Nephron progenitor cell (in vitro differentiated cells): Measurements from ENCODE around the gene RCSD1.
"Not testable (repeated sequence)": the region's sequence is repeated elsewhere in the genome, so short reads cannot be mapped to it uniquely, and the experiment has no call there.

ENCODE experiments used
- DNase-seq: peaks from one replicate; pipeline ENCODE4 v3.0.0; 2021
- H3K27ac Mint-ChIP-seq: 2 replicates; pipeline ENCODE4 v1.8.0; 2021; ENCODE audit warnings: mild to moderate bottlenecking, moderate library complexity, mixed read lengths
- H3K27me3 Mint-ChIP-seq: 2 replicates; pipeline ENCODE4 v1.8.0; 2021; ENCODE audit warnings: mild to moderate bottlenecking, low read depth, mixed read lengths; ENCODE audit not compliant: poor library complexity
- H3K36me3 Mint-ChIP-seq: 2 replicates; pipeline ENCODE4 v1.8.0; 2021; ENCODE audit warnings: low read depth, mixed read lengths
- H3K4me1 Mint-ChIP-seq: 2 replicates; pipeline ENCODE4 v1.8.0; 2021; ENCODE audit warnings: mixed read lengths
- H3K4me3 Mint-ChIP-seq: 2 replicates; pipeline ENCODE4 v1.8.0; 2021; ENCODE audit warnings: mild to moderate bottlenecking, moderate library complexity, mixed read lengths
- H3K9me3 Mint-ChIP-seq: 2 replicates; pipeline ENCODE4 v1.8.0; 2021; ENCODE audit warnings: mild to moderate bottlenecking, moderate library complexity, mixed read lengths
- CTCF ChIP-seq: fragments of 200-600 bp; sonication (generic); IDR thresholded peaks from 2 replicates; pipeline ENCODE4 v1.5.0; 2021; ENCODE audit warnings: antibody characterized with exemption

RCSD1 gene

GRCh38 chr1:167601442-167602383, 28.3 kb upstream of the RCSD1 start:
- no peak for TF ChIP-seq CTCF
- Mint-ChIP-seq H3K36me3 (peaks cover 6% of the 10 kb centered on the region), H3K4me3 (no peak overlapping the region), H3K4me1 (peaks cover 28% of the 10 kb centered on the region), H3K27me3 (no peaks in the 10 kb centered on the region), H3K27ac (peak overlapping the region; percentile 32), H3K9me3 (peaks cover 29% of the 10 kb centered on the region)
- peak; percentile 13 for DNase-seq

GRCh38 chr1:167602840-167603239, 27.2 kb upstream of the RCSD1 start:
- Mint-ChIP-seq H3K36me3 (peaks cover 12% of the 10 kb centered on the region), H3K27ac (no peak overlapping the region), H3K4me1 (peaks cover 28% of the 10 kb centered on the region), H3K9me3 (peaks cover 28% of the 10 kb centered on the region), H3K4me3 (no peak overlapping the region), H3K27me3 (no peaks in the 10 kb centered on the region)
- TF ChIP-seq CTCF: no peak
- no peak for DNase-seq

- DNase-seq: no peak
- Mint-ChIP-seq H3K27ac (no peak overlapping the region), H3K4me3 (no peak overlapping the region), H3K4me1 (peaks cover 17% of the 10 kb centered on the region), H3K9me3 (peaks cover 26% of the 10 kb centered on the region), H3K36me3 (peaks cover 7% of the 10 kb centered on the region), H3K27me3 (no peaks in the 10 kb centered on the region)
- TF ChIP-seq CTCF: no peak
These were observed 24.5 kb upstream of the RCSD1 start for GRCh38 chr1:167605576-167605975.

- Mint-ChIP-seq H3K36me3 (peaks cover 14% of the 10 kb centered on the region), H3K9me3 (peaks cover 41% of the 10 kb centered on the region), H3K27ac (no peak overlapping the region), H3K4me3 (no peak overlapping the region), H3K27me3 (peaks cover 4% of the 10 kb centered on the region), H3K4me1 (peaks cover 5% of the 10 kb centered on the region)
- no peak for TF ChIP-seq CTCF
- DNase-seq: no peak
These were observed 18.0 kb upstream of the RCSD1 start for GRCh38 chr1:167611983-167612382.

GRCh38 chr1:167612587-167613385, 17.2 kb upstream of the RCSD1 start:
- Mint-ChIP-seq H3K27ac (no peak overlapping the region), H3K27me3 (peaks cover 4% of the 10 kb centered on the region), H3K4me1 (peaks cover 13% of the 10 kb centered on the region), H3K36me3 (peaks cover 10% of the 10 kb centered on the region), H3K9me3 (peaks cover 36% of the 10 kb centered on the region), H3K4me3 (no peak overlapping the region)
- DNase-seq: no peak
- TF ChIP-seq CTCF: no peak

- H3K27me3 Mint-ChIP-seq, H3K27ac Mint-ChIP-seq, H3K4me3 Mint-ChIP-seq, DNase-seq: not testable (repeated sequence)
- Mint-ChIP-seq H3K9me3 (peaks cover 29% of the 10 kb centered on the region), H3K36me3 (peaks cover 10% of the 10 kb centered on the region), H3K4me1 (peaks cover 25% of the 10 kb centered on the region)
These were observed 16.0 kb upstream of the RCSD1 start for GRCh38 chr1:167613984-167614383.
